HG03378 (cell line): ENCODE data around the gene FMNL1.
"Not testable (repeated sequence)": the region's sequence is repeated elsewhere in the genome, so short reads cannot be mapped to it uniquely, and the experiment has no call there.

ENCODE experiments used
- ATAC-seq: cut with Tn5 transposase; IDR thresholded peaks from one replicate; pipeline ENCODE4 v1.9.1; 2021; ENCODE audit warnings: mild to moderate bottlenecking, moderate library complexity; ENCODE audit not compliant: unreplicated experiment

FMNL1 gene

GRCh38 chr17:45234641-45235415 is 13.1 kb downstream of the FMNL1 start:
- no peak for ATAC-seq

GRCh38 chr17:45235416-45236281 is 14.0 kb downstream of the FMNL1 start:
- ATAC-seq, result no peak

GRCh38 chr17:45236282-45236606 is 14.6 kb downstream of the FMNL1 start:
- no peak for ATAC-seq

- no peak for ATAC-seq
Measured at GRCh38 chr17:45237686-45238085, 16.0 kb downstream of the FMNL1 start.

GRCh38 chr17:45238155-45238774 is 16.6 kb downstream of the FMNL1 start:
- no peak for ATAC-seq

- ATAC-seq, result no peak
Measured at GRCh38 chr17:45240905-45241327, 19.2 kb downstream of the FMNL1 start.

- no peak for ATAC-seq
Measured at GRCh38 chr17:45241328-45242028, 19.8 kb downstream of the FMNL1 start.

GRCh38 chr17:45242029-45242414 is 20.3 kb downstream of the FMNL1 start:
- no peak for ATAC-seq

GRCh38 chr17:45243750-45244149 is 22.1 kb downstream of the FMNL1 start:
- ATAC-seq, result no peak

- no peak for ATAC-seq
Measured at GRCh38 chr17:45244725-45245656, 23.3 kb downstream of the FMNL1 start.

- no peak for ATAC-seq
Measured at GRCh38 chr17:45246338-45246737, 24.7 kb downstream of the FMNL1 start.

GRCh38 chr17:45246861-45247428 is 25.3 kb downstream of the FMNL1 start:
- ATAC-seq, result no peak

- peak; percentile 42 for ATAC-seq
Measured at GRCh38 chr17:45247429-45248131, 25.9 kb downstream of the FMNL1 start.

GRCh38 chr17:45248132-45248957 is 26.7 kb downstream of the FMNL1 start:
- peak; percentile 33 for ATAC-seq

GRCh38 chr17:45251931-45252330 is 30.2 kb downstream of the FMNL1 start:
- ATAC-seq, result no peak

- not testable (repeated sequence) for ATAC-seq
Measured at GRCh38 chr17:45253237-45253636, 31.6 kb downstream of the FMNL1 start.

- no peak for ATAC-seq
Measured at GRCh38 chr17:45253879-45254278, 32.2 kb downstream of the FMNL1 start.

- ATAC-seq, result no peak
Measured at GRCh38 chr17:45255358-45255757, 33.7 kb downstream of the FMNL1 start.
